Embryonic facial prominence (tissue), 1 donor: ENCODE results near the gene SLC7A5.
"Not testable (repeated sequence)": the region's sequence is repeated elsewhere in the genome, so short reads cannot be mapped to it uniquely, and the experiment has no call there.

Experiments
- DNase-seq: peaks from one replicate; pipeline ENCODE4 v3.0.0-alpha.2; 2016; ENCODE audit errors: extremely low spot score

Gene SLC7A5

GRCh38 chr16:87834005-87834667, 35.2 kb downstream of the SLC7A5 start:
- no peak for DNase-seq

GRCh38 chr16:87833548-87833947, 35.8 kb downstream of the SLC7A5 start:
- no peak for DNase-seq

GRCh38 chr16:87832741-87833502, 36.4 kb downstream of the SLC7A5 start:
- no peak for DNase-seq

- DNase-seq = no peak
Measured at GRCh38 chr16:87832137-87832527, 37.2 kb downstream of the SLC7A5 start.

DNA sequence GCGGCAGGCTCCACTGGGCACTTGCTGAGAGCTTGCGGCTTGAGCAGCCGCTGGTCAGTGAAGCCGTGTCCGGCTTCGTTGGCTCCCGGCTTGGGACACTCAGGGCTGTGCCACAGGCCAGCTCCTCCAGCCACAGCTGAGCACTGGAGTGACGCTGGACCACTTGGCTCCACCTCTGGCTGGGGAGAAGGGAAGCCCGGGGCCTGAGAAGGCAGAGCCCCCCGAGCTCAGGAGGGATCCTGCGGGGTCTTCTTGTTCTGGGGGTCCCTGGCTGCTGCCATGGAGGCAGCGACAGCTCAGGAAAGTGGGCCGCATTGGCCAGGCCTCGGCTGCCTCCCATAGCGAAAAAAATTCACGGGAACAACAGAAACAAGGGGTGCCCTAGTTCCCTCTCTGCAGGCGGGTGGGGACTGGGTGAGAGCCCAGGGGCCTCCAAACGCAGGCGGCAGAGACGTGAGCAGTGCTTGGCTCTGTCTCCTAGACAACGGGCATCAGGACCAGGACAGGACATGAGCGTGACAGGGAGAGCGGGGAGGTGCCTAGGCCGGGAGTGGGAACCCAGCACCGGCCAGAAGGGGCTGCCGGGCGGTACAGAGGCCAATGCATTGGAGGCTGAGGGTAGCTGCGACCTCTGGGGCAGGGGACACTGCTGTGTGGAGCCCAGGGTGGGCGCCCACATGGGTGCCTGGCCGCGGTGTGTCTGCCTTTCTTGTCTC, 37.7 kb downstream of the SLC7A5 start:
- no peak for DNase-seq

- no peak for DNase-seq
Measured at GRCh38 chr16:87830673-87831420, 38.5 kb downstream of the SLC7A5 start.

DNA sequence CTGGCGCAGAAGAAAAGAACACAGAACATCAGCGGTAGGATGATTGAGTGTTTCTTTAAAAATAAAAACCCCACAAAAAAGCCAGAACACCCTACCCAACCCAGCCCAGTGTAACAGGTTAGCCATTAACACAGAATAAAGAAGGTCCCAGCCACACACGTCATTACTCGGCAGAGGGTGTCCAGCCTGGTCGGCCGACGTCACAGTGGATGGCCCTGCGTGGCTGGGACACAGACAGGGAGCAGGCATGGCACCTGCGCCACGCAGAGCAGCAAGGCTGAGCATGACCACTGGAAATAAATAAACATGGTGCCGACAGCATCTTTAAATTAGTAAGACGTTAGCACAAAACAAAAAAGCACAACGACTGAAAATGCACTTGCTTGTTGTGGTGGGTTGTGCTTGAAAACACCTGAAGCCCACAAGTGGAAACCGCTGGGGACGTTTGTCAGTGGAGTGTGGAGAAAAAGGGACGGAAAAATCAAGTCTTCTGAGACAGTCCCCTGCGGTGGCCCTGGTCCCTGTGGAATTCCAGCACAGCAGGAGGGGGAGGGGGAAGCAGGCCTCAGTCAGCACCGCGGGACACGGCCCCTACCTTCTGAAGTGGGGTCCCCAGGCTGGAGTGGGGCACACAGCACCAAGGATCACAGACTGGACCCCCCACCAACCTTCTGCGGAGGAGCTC, 39.2 kb downstream of the SLC7A5 start:
- DNase-seq = no peak

GRCh38 chr16:87829622-87829980, 39.7 kb downstream of the SLC7A5 start:
- DNase-seq = no peak

GRCh38 chr16:87828907-87829621, 40.2 kb downstream of the SLC7A5 start:
- DNase-seq = no peak

GRCh38 chr16:87828071-87828906, 41.0 kb downstream of the SLC7A5 start:
- no peak for DNase-seq

DNA sequence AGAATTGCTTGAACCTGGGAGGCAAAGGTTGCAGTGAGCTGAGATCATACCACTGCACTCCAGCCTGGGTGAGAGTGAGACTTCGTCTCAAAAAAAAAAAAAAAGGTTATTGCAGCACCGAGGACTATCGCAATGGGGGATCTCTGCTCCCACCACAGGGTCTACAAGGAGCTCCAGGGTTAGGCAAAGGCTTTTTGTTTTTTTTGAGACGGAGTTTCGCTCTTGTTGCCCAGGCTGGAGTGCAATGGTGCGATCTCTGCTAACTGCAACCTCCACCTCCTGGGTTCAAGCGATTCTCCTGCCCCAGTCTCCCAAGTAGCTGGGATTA, 41.8 kb downstream of the SLC7A5 start:
- not testable (repeated sequence) for DNase-seq

DNA sequence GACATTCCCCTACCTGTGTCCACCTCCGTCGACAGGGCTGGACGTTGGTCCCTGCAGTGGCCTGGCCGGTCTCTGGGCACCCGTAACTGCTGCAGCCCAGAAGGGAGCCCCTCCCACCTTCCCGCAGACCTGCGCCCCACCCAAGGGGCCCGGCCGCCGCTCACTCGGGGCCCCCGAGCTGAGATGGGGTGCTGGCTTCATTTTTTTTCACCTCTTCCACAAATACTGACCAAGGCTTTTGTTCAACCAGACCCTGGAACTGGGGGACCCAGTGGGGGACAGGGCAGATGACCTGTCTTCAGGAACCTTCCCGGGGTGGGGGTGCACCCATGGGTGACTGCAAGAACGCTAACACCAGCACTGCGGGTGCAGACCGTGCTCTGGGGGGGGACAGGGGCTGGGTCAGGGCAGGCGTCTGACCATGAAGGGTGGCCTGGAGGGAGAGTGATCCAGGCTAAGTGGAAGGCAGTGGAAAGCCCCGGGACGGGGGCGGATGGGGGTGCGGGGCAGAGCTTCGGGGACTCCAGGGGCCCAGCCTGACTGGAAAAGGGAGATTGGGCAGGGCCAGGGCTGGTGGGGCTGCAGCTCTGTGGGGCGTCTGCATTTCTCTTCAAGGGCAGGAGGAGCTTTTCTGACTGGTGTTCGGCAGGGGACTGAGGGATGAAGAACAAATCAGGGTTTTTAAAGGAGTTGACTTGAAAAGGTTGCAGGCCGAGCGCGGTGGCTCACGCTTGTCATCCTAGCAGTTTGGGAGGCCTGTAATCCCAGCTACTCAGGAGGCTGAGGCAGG, 42.3 kb downstream of the SLC7A5 start:
- no peak for DNase-seq

GRCh38 chr16:87826407-87826797, 42.9 kb downstream of the SLC7A5 start:
- DNase-seq = not testable (repeated sequence)

DNA sequence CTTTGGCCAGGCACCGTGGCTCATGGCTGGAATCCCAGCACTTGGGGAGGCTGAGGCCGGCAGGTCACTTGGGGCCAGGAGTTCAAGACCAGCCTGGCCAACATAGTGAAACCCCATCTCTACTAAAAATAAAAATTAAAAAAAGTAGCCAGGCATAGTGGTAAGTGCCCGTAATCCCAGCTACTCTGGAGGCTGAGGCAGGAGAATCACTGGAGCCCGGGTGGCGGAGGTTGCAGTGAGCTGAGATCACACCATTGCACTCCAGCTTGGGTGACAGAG, 43.5 kb downstream of the SLC7A5 start:
- not testable (repeated sequence) for DNase-seq

GRCh38 chr16:87824991-87825841, 44.1 kb downstream of the SLC7A5 start:
- no peak for DNase-seq

DNA sequence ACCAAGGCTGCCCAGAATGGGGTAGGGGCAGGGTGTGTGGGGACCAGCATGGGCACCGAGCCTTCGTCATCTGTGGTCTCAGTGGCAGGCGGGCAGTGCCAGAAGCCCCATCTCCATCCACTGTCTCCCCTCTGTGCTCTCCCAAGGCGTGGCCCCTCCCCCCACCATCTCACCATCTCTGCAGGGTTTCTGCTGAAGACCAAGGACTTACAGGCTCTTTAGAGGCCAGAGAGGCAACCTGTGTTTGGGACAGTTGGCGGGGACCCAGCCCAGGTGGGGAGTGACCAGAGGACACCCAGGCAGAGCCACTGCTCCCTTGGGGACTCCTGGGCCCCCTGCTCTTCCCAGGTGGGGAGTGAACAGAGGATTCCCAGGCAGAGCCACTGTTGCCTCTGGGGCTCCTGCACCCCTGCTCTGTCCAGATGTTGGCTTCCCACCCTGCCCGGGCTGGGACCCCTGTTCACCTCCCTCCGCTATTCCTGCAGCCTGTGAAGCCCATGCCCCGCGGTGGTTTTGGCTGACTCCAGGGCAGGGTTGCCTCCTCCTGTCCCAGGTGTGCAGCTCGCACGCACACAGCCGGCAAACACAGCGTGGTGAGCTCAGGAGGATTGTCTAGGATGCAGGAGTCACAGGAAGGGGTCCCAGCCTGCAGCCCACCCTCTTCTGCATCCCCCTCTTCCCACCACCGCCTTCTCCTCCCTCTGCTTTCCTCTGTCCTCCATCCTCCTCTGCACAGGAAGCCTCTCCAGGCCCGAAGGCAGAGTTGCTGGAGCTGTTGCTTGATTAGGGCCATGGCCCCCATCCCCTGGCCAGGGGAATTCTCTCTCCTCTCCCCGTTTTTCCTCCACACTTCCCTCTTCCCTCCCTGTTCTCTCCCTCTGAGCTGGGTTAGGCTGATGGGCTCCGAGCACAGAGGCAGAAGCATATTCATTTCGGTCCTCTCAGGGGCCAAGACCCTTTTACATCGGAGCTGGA, 45.0 kb downstream of the SLC7A5 start:
- no peak for DNase-seq

- DNase-seq = no peak
Measured at GRCh38 chr16:87823181-87823929, 46.0 kb downstream of the SLC7A5 start.
